H1 (cell line): ENCODE measurements around the gene ADAMTS4. TPM values are rescaled to one million over a fixed set of nuclear protein-coding genes. Genes with fewer than 3 reads are reported as not detected.

ENCODE experiments used
- CTCF ChIA-PET: fragments of 300-600 bp; sonication (Branson Sonifier 250); formaldehyde crosslinking; loops from one replicate; lab custom pipeline; 2021; ENCODE audit not compliant: partially characterized antibody; lab: Charles Lee
- POLR2A ChIA-PET: fragments of 300-600 bp; sonication (Branson Sonifier 250); formaldehyde crosslinking; loops from one replicate; lab custom pipeline; 2021; ENCODE audit warnings: inconsistent platforms; ENCODE audit not compliant: partially characterized antibody; lab: Charles Lee
- DNase-seq, 2 experiments: peaks; one replicate each; pipeline versions ENCODE4 v3.0.0 to v3.0.0-alpha.2; 2010 to 2022; ENCODE audit warnings: low spot score in 2 of 2, low read depth in 1 of 2, mixed read lengths in 1 of 2
- FAIRE-seq: peaks from 2 replicates; lab custom pipeline; 2011; peaks lifted over from hg19 to GRCh38; lab: Jason Lieb, UNC
- H2AFZ ChIP-seq: 2 replicates; pipeline ENCODE4 v1.8.1; 2012; ENCODE audit warnings: low read length, inconsistent platforms
- H2AK5ac ChIP-seq: 2 replicates; pipeline ENCODE4 v1.6.1; 2013; ENCODE audit warnings: low read depth, low read length
- H2BK120ac ChIP-seq: replicated peaks from 2 replicates; pipeline ENCODE3; 2013; ENCODE audit warnings: low read depth, low read length, inconsistent platforms
- H2BK12ac ChIP-seq: 2 replicates; pipeline ENCODE4 v1.6.1; 2013; ENCODE audit warnings: low read depth, low read length
- H2BK15ac ChIP-seq: 2 replicates; pipeline ENCODE4 v1.6.1; 2013; ENCODE audit warnings: low read length
- H2BK20ac ChIP-seq: 2 replicates; pipeline ENCODE4 v1.6.1; 2013; ENCODE audit warnings: low read length
- H2BK5ac ChIP-seq: 2 replicates; pipeline ENCODE4 v1.6.1; 2013; ENCODE audit warnings: low read depth, low read length
- H3K14ac ChIP-seq: 2 replicates; pipeline ENCODE4 v1.6.1; 2013; ENCODE audit warnings: inconsistent platforms; ENCODE audit not compliant: insufficient read length
- H3K18ac ChIP-seq: 2 replicates; pipeline ENCODE4 v1.6.1; 2013; ENCODE audit warnings: low read length; ENCODE audit errors: extremely low read depth
- H3K23ac ChIP-seq: 2 replicates; pipeline ENCODE4 v1.6.1; 2013; ENCODE audit warnings: inconsistent platforms; ENCODE audit not compliant: insufficient read length
- H3K23me2 ChIP-seq: 2 replicates; pipeline ENCODE4 v1.6.1; 2013; ENCODE audit warnings: low read depth, low read length
- H3K27ac ChIP-seq: 2 replicates; pipeline ENCODE4 v1.6.1; 2011; ENCODE audit warnings: low read depth, low read length, inconsistent platforms
- H3K27me3 ChIP-seq, 4 experiments: replicated peaks in 1 of 4; 1 replicate in 1 of 4; 2 replicates in 3 of 4; pipeline versions ENCODE4 v1.6.1 to v1.8.1; 2011 to 2013; ENCODE audit warnings: low read length in 3 of 4, mild to moderate bottlenecking in 3 of 4, inconsistent platforms in 2 of 4, mixed read lengths in 2 of 4, moderate library complexity in 1 of 4; ENCODE audit not compliant: control insufficient read depth in 3 of 4, insufficient read depth in 3 of 4; ENCODE audit errors: extremely low read depth in 1 of 4
- H3K36me3 ChIP-seq, 4 experiments: 2 replicates each; pipeline versions ENCODE4 v1.6.1 to v1.8.1; 2011 to 2013; ENCODE audit warnings: mild to moderate bottlenecking in 4 of 4, low read length in 3 of 4, moderate library complexity in 2 of 4, control low read depth in 1 of 4, inconsistent platforms in 1 of 4; ENCODE audit not compliant: insufficient read depth in 4 of 4, control insufficient read depth in 2 of 4
- H3K4ac ChIP-seq: replicated peaks from 2 replicates; pipeline ENCODE3; 2013; ENCODE audit warnings: low read length, low read depth, mixed read lengths, inconsistent platforms; ENCODE audit not compliant: insufficient read length
- H3K4me1 ChIP-seq, 4 experiments: replicated peaks in 1 of 4; 1 replicate in 1 of 4; 2 replicates in 3 of 4; pipeline versions ENCODE4 v1.6.1 to v1.8.1; 2011 to 2013; ENCODE audit warnings: low read length in 3 of 4, inconsistent platforms in 2 of 4, mixed read lengths in 1 of 4; ENCODE audit not compliant: insufficient read depth in 4 of 4, control insufficient read depth in 3 of 4
- H3K4me2 ChIP-seq, 2 experiments: 2 replicates each; pipeline versions ENCODE4 v1.6.1 to v1.8.1; 2011 to 2013; ENCODE audit warnings: low read depth in 2 of 2, low read length in 2 of 2, control low read depth in 1 of 2, inconsistent platforms in 1 of 2, mild to moderate bottlenecking in 1 of 2; ENCODE audit not compliant: insufficient read depth in 1 of 2
- H3K4me3 ChIP-seq, 4 experiments: fragments of 200-600, 300-600 bp in 1 of 4; sonication (generic), shearing (Covaris generic), sonication (Bioruptor Twin) in 1 of 4; 2 replicates each; pipeline versions ENCODE4 v1.5.1 to v1.8.1; 2011 to 2016; ENCODE audit warnings: low read length in 4 of 4, low read depth in 3 of 4, control low read depth in 2 of 4, inconsistent platforms in 2 of 4, mild to moderate bottlenecking in 2 of 4, mixed read lengths in 1 of 4, moderate library complexity in 1 of 4; ENCODE audit not compliant: insufficient read depth in 2 of 4; ENCODE audit errors: extremely low read depth in 1 of 4
- H3K56ac ChIP-seq: replicated peaks from 2 replicates; pipeline ENCODE3; 2013; ENCODE audit warnings: low read depth, mild to moderate bottlenecking, mixed read lengths, low read length, inconsistent platforms; ENCODE audit not compliant: insufficient read length
- H3K79me1 ChIP-seq: 2 replicates; pipeline ENCODE4 v1.6.1; 2013; ENCODE audit warnings: low read depth, low read length, control low read depth
- H3K79me2 ChIP-seq, 2 experiments: 2 replicates each; pipeline versions ENCODE4 v1.6.1 to v1.8.1; 2012 to 2013; ENCODE audit warnings: low read length in 2 of 2, mild to moderate bottlenecking in 2 of 2, inconsistent platforms in 1 of 2; ENCODE audit not compliant: insufficient read depth in 2 of 2, control insufficient read depth in 1 of 2
- H3K9ac ChIP-seq, 4 experiments: replicated peaks in 1 of 4; 1 replicate in 1 of 4; 2 replicates in 3 of 4; pipeline versions ENCODE4 v1.6.1 to v1.8.1; 2011 to 2013; ENCODE audit warnings: low read depth in 3 of 4, low read length in 3 of 4, control low read depth in 2 of 4, mild to moderate bottlenecking in 2 of 4, moderate library complexity in 2 of 4, inconsistent platforms in 1 of 4; ENCODE audit errors: extremely low read depth in 1 of 4
- H3K9me3 ChIP-seq, 2 experiments: 2 replicates each; pipeline versions ENCODE4 v1.6.1 to v1.8.1; 2012 to 2013; ENCODE audit warnings: mild to moderate bottlenecking in 2 of 2, moderate library complexity in 2 of 2, control low read depth in 1 of 2, inconsistent platforms in 1 of 2, low read depth in 1 of 2, low read length in 1 of 2, mixed read lengths in 1 of 2; ENCODE audit not compliant: insufficient read depth in 2 of 2
- H4K20me1 ChIP-seq, 2 experiments: replicated peaks in 1 of 2; 2 replicates each; pipeline versions ENCODE3 to v1.8.1; 2011 to 2013; ENCODE audit warnings: inconsistent platforms in 2 of 2, low read length in 2 of 2, mild to moderate bottlenecking in 1 of 2; ENCODE audit not compliant: insufficient read depth in 2 of 2, control insufficient read depth in 1 of 2
- H4K5ac ChIP-seq: 2 replicates; pipeline ENCODE4 v1.6.1; 2013; ENCODE audit warnings: low read length, low read depth, mixed read lengths, inconsistent platforms; ENCODE audit not compliant: insufficient read length
- H4K8ac ChIP-seq: 2 replicates; pipeline ENCODE4 v1.8.0; 2013; ENCODE audit warnings: mild to moderate bottlenecking, moderate library complexity, low read length, inconsistent platforms; ENCODE audit not compliant: insufficient read depth; ENCODE audit errors: extremely low read depth
- H4K91ac ChIP-seq: replicated peaks from 2 replicates; pipeline ENCODE3; 2013; ENCODE audit warnings: low read length, mixed read lengths, inconsistent platforms; ENCODE audit not compliant: insufficient read length
- CBX5 ChIP-seq: fragments of 300-800, 300-1000 bp; sonication (generic); IDR thresholded peaks from 2 replicates; pipeline ENCODE4 v1.7.1; 2016; ENCODE audit warnings: antibody characterized with exemption, low read length, low read depth
- CHD1 ChIP-seq: IDR thresholded peaks from 2 replicates; pipeline ENCODE4 v1.6.1; 2012; ENCODE audit warnings: low read depth, low read length, improper control_type of control experiment
- GABPA ChIP-seq: IDR thresholded peaks from 2 replicates; pipeline ENCODE4 v1.6.1; 2011; ENCODE audit warnings: mild to moderate bottlenecking, low read length, moderate library complexity, borderline replicate concordance; ENCODE audit not compliant: insufficient read depth
- GTF2F1 ChIP-seq: IDR thresholded peaks from 2 replicates; pipeline ENCODE4 v1.6.1; 2012; ENCODE audit warnings: low read depth, low read length, improper control_type of control experiment, borderline replicate concordance
- KDM5A ChIP-seq: fragments of 200-600 bp; IDR thresholded peaks from 2 replicates; pipeline ENCODE4 v1.7.1; 2012; ENCODE audit warnings: mild to moderate bottlenecking, low read length, inconsistent platforms, mixed read lengths
- MAFK ChIP-seq: IDR thresholded peaks from 2 replicates; pipeline ENCODE4 v1.6.1; 2012; ENCODE audit warnings: low read depth, mild to moderate bottlenecking, improper control_type of control experiment, low read length
- MAX ChIP-seq: IDR thresholded peaks from 2 replicates; pipeline ENCODE4 v1.6.1; 2012; ENCODE audit warnings: inconsistent platforms
- RNF2 ChIP-seq: fragments of 200-900, 300-1000 bp; sonication (generic); IDR thresholded peaks from 2 replicates; pipeline ENCODE4 v1.7.1; 2016; ENCODE audit warnings: borderline replicate concordance, low read depth, mild to moderate bottlenecking, antibody characterized with exemption, low read length; ENCODE audit not compliant: poor library complexity, severe bottlenecking; ENCODE audit errors: missing control alignments
- SAP30 ChIP-seq: fragments of 300-600 bp; sonication (generic); IDR thresholded peaks from 2 replicates; pipeline ENCODE4 v1.7.1; 2012; ENCODE audit warnings: low read length, moderate library complexity, mild to moderate bottlenecking, inconsistent platforms; ENCODE audit not compliant: insufficient read depth, insufficient replicate concordance
- TAF1 ChIP-seq: IDR thresholded peaks from 2 replicates; pipeline ENCODE4 v1.6.1; 2011; ENCODE audit warnings: mild to moderate bottlenecking, low read depth, low read length
- TBP ChIP-seq: IDR thresholded peaks from 2 replicates; pipeline ENCODE4 v1.6.1; 2011; ENCODE audit warnings: low read depth, low read length, improper control_type of control experiment
- WGBS, 2 experiments: shearing (Covaris generic) in 1 of 2; methylation state at CpG; one replicate each; pipeline versions ENCODE4 v1.1.6 to v1.1.7; 2013 to 2015; ENCODE audit warnings: low lambda C conversion rate in 2 of 2, mixed read lengths in 2 of 2, inconsistent platforms in 1 of 2, low coverage in 1 of 2, missing lambda C conversion rate in 1 of 2; ENCODE audit not compliant: insufficient replicate concordance in 2 of 2, insufficient coverage in 1 of 2, insufficient read length in 1 of 2; ENCODE audit errors: extremely low coverage in 1 of 2, missing lambda C conversion rate in 1 of 2; 5-methylcytosine and 5-hydroxymethylcytosine counted together
- polyA plus RNA-seq, 7 experiments: library from polyadenylated mRNA; depleted of rRNA in 3 of 7; stranded (reverse) in 5 of 7; unstranded in 2 of 7; fragments of >200 nt in 5 of 7; fragments of 200-250 nt in 2 of 7; gene quantifications; 1 replicate in 5 of 7; 2 replicates in 1 of 7; 4 replicates in 1 of 7; pipeline versions ENCODE4 v1.2.1 to v1.2.3, GENCODE V29; 2011 to 2013; ENCODE audit warnings: missing spikeins in 2 of 7, mixed read lengths in 2 of 7
- total RNA-seq: library from RNA; stranded (reverse); fragmentation: NEBNext Ultra II Directional; extraction: Animal tissue kit (Norgen Biotek cat#: 25700); gene quantifications from 2 replicates; pipeline ENCODE4 v1.2.1, GENCODE V29; 2021

ADAMTS4 gene
- total and polyA plus RNA-seq, 2 of the 8 experiments (the other 6 are each of a cell fraction or from before 2014, with no cell fraction given): 4.6 to 7.2 TPM

GRCh38 chr1:161218301-161219077 lies 19.6 kb upstream of the ADAMTS4 start:
- ChIA-PET CTCF (interaction anchor here (1.4 to 23.7 kb wide), 8 partner anchors 10 to 164 kb away, joined by 3 to 427 read pairs (median 46); partner anchors contain the start of genes ADAMTS4, NDUFS2 and TOMM40L), POLR2A (interaction anchor here (1.1 to 9.9 kb wide), 4 partner anchors 11 to 19 kb away, joined by 3 to 82 read pairs (median 4); partner anchors contain the start of genes ADAMTS4 and NDUFS2)
- no peak overlapping the region for H3K23ac ChIP-seq
- no peaks in the 10 kb centered on the region for H3K23me2 ChIP-seq
- no peak overlapping the region for H3K14ac ChIP-seq
- no peak overlapping the region for H4K8ac ChIP-seq
- H3K9me3 ChIP-seq: no peaks in the 10 kb centered on the region
- peak overlapping the region in 1 of 2 experiments; percentile 8; a peak in 1 of 4 replicates for H3K4me2 ChIP-seq
- H2BK120ac ChIP-seq: no peak overlapping the region
- no peak overlapping the region for H3K4me3 ChIP-seq
- no peaks in the 10 kb centered on the region for H3K79me1 ChIP-seq
- peaks cover 0 to 13% (median 0%) of the 10 kb centered on the region in 4 experiments; a peak in 3 of 7 replicates for H3K4me1 ChIP-seq
- H2AK5ac ChIP-seq: no peak overlapping the region
- H3K27ac ChIP-seq: no peak overlapping the region
- H3K79me2 ChIP-seq: no peaks in the 10 kb centered on the region
- peaks cover 0 to 2% of the 10 kb centered on the region in 2 experiments for H4K20me1 ChIP-seq
- no peak overlapping the region for H3K56ac ChIP-seq
- no peak overlapping the region for H3K4ac ChIP-seq
- no peak overlapping the region for H3K18ac ChIP-seq
- no peak overlapping the region for H4K5ac ChIP-seq
- no peak for DNase-seq
- H3K36me3 ChIP-seq: peaks cover 7 to 11% (median 9%) of the 10 kb centered on the region in 4 experiments; a peak in 7 of 8 replicates
- peak overlapping the region; percentile 56 for H4K91ac ChIP-seq
- H3K27me3 ChIP-seq: 0 out of 7 replicates have a peak, but pooled peaks cover 0 to 2% (median 0%) of the 10 kb centered on the region in 4 experiments
- no peak for FAIRE-seq
- 86% methylated on average over 7 of the region's 8 CpGs; no CpG with 5 or more reads in 1 of the 2 experiments for WGBS, 2 experiments
- no peak overlapping the region for H2AFZ ChIP-seq
- no peak overlapping the region for H2BK12ac ChIP-seq
- H2BK20ac ChIP-seq: no peak overlapping the region
- no peak overlapping the region; the same call in 1 of the 2 replicates for H2BK5ac ChIP-seq
- H3K9ac ChIP-seq: no peak overlapping the region; a peak in 1 of 7 replicates
- 0 out of 2 replicates have a peak overlapping the region, but pooled peaks have one; percentile 61 for H2BK15ac ChIP-seq
- TF ChIP-seq CBX5 (no peak), GABPA (no peak), TAF1 (no peak), SAP30 (no peak), MAX (no peak), KDM5A (no peak), TBP (no peak), GTF2F1 (no peak), CHD1 (no peak), MAFK (no peak), RNF2 (no peak)
